Cortex of kidney (tissue), 1 donor: ENCODE results near the gene TCN2.
"Not testable (repeated sequence)": the region's sequence is repeated elsewhere in the genome, so short reads cannot be mapped to it uniquely, and the experiment has no call there.

Experiments
- DNase-seq: peaks from one replicate; lab custom pipeline; 2025; lab: John Stamatoyannopoulos, UW

Gene TCN2

GRCh38 chr22:30578481-30578880 is 28.5 kb upstream of the TCN2 start:
- no peak for DNase-seq

DNA sequence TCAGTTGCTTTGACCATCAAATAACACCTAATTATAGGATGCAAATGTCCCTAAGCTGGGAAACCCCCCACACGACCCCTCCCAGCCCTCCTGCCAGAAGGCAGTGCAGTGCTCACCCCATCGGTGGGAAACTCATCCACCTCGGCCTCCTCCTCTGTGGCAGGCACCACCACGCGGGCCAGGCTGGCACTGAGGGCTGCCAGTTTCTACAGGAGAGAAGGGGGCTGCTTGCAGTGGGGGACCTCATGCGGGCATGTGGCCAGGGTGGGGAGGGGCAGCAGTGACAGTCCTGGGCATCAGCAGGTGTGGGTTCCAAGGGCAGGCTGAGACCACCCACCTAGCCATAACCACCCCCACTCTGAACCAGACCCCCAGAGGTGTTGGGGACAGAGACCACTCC is 26.1 kb upstream of the TCN2 start:
- DNase-seq = no peak

DNA sequence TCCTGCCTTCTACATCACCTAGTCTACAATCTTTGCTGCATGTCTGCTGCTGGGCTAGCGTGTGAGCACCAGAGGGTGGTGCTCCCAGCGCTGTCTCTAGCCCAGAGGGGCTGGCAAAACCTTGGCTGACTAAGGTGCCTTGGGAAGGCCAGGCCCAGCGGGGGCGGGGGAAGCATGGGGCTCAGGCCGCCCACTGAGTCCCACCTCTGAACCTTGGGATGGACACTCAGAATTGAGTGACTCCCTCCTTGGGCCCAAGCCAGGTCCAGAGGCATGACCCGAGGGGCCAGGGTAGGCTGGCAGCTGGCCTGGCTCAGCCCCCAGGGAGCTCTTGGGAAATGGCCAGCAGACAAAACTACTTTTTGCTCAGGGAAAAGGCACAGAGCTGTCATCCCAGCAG is 24.9 kb upstream of the TCN2 start:
- DNase-seq = no peak

DNA sequence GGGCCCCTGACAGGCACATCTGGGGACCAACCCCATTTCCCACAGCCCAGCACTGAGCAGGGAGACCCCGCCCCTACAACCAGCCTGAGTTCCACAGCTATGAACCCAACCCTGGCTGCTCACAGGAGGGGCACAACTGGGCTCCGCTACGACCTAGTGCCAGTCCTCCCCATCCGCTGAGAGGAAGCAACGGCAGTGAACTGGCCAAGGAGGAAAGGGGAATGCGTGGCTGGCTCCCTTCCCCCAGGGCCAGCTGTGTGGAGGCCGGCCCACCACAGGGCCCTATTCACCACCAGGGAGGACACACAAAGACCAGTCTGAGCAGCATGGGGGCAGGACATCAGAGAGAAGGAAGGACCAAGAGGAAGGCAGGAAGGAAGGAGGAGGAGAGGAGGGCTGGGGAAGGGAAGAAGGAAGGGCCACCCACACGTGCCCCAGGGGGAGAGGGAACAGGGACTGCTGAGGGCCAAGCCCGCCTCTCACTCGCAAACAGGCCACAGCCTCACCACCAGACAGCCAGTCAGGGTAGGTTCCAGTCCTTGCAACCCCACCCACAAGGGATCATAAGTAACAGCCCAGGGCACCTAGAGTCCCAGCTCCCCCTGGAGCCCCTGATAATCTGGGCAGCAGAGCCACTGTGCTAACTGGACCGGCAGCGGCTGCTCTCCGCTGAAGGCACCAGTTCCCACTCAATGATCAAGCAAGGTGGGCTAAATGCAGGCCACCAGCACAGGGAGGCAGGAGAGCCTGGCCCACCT is 24.0 kb upstream of the TCN2 start:
- no peak for DNase-seq

- DNase-seq = no peak
Measured at GRCh38 chr22:30584441-30584840, 22.5 kb upstream of the TCN2 start.

GRCh38 chr22:30586414-30586813 is 20.6 kb upstream of the TCN2 start:
- DNase-seq = no peak

DNA sequence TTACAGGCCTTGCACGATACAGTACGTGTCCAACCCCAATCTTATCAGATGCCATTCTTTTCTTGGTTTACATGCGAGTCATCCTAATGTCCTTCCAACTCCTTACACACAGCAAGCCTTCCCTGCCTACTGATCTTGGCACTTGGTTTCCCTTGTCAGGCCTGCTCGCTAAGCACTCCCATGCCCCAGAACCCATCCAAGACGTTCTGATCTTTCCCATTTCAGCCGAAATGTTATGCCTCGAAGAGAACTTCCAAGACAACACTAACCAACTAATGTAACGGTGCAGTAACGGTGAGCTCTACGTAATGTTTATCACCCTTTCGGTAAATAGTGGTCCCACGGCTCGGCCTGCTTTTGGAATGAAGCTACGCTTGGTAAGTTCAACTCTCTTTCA is 15.8 kb upstream of the TCN2 start:
- DNase-seq = no peak

DNA sequence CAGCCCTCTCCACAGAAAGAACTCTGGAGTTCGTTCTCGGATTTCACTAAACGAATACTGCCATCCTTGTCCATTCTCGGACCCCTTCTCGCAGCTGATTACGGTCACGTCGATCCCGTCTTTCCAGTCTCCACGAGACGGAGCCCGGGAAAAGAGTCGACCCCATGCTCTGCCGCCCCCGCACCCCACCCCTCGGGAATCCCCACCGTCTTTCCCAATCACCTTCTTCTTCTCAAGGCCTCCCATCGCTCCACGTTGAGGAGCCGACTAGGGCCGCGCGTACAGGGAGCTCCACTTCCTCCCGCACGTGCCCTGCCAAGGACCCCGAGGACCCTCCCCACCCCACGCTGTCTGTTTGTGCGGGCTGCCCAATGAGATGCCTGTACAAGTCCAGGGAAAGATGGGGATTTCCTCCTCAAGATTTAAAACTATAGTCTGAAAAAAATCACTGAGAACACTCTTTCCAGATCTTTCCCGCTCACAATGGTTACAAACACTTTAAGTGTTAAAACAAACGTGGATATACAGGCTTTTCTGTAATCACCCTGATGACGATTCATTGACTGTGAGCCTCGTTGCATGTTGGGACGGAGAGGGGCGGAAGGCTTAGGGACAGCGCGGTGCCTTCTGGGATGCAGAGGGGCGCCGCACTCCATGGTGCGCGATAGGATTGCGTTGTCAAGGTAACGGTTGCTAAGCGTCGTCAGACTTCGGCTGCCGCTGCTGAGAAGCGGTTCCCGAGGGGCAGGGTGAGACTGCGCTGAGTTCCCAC is 15.2 kb upstream of the TCN2 start, which contains the start of gene PES1:
TSS of gene PES1 (minus strand) at position 323 of the 772 bp plus-strand sequence. CDS start at position 246, 77 bp downstream.
- peak; percentile 51 for DNase-seq

DNA sequence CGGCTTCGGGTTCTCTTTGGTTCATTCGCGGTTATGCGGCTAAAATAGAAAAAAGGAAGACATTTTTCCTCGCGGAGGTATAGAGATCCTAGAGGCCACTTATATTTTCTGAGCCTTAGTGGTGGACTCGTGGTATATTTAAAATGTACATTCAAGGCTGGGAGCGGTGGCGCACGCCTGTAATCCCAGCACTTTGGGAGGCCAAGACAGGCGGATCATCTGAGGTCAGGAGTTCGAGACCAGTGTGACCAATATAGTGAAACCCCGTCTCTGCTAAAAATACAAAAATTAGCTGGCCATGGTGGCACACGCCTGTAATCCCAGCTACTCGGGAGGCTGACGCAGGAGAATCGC is 14.6 kb upstream of the TCN2 start:
- DNase-seq = not testable (repeated sequence)

DNA sequence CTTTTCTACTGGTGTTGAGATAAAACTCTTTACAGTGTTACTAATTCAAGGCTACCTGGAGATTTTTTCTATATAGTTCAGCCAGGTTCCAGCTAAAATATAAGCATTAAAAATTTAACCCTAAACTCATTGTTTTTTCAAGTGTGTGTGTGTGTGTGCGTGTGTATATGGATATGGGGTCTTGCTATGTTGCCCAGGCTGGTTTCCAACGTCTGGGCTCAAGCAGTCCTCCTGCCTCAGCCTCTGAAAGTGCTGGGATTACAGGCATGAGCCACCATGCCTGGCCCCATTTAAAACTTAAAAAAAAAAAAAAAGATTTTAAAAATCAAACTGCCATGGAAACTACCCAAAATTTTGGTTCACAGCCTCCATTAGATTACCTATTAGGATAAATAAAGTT is 10.8 kb upstream of the TCN2 start:
- DNase-seq = no peak

GRCh38 chr22:30596886-30597285 is 10.1 kb upstream of the TCN2 start:
- no peak for DNase-seq

DNA sequence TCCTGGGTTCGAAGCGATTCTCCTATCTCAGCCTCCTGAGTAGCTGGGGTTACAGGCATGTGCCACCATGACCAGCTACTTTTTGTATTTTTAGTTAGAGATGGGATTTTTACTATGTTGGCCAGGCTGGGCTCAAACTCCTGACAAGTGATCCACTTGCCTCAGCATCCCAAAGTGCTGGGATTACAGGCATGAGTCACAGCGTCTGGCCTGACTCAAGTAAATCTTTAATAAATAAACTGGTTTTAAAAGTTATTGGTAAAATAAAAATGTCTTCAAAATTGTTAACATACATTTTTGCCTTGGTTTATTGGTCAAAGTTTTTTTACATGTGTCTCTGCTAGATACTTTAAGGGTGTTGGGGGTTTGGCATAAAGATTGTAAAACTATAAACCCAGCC is 8.0 kb upstream of the TCN2 start:
- no peak for DNase-seq

DNA sequence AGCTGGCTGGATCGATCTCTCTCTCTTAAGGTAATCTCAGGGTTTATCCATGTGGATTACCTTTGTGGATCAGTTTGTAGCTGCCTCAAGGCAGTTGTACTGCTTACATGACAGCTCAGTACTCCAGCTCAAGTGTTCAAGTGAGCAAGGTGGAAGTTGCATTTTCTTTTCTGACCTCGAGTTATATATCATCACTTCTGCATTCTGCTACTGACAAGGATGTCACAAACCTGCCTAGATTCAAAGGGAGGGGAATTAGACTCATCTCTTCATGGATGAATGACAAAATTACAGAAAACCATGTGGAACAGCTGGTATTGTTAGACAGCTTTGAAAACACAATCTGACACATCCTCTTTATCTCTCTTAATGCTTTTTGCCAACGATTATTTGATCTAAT is 6.1 kb upstream of the TCN2 start:
- no peak for DNase-seq

GRCh38 chr22:30601464-30601863 is 5.5 kb upstream of the TCN2 start:
- DNase-seq = no peak

GRCh38 chr22:30602049-30602448 is 4.9 kb upstream of the TCN2 start:
- DNase-seq = no peak

DNA sequence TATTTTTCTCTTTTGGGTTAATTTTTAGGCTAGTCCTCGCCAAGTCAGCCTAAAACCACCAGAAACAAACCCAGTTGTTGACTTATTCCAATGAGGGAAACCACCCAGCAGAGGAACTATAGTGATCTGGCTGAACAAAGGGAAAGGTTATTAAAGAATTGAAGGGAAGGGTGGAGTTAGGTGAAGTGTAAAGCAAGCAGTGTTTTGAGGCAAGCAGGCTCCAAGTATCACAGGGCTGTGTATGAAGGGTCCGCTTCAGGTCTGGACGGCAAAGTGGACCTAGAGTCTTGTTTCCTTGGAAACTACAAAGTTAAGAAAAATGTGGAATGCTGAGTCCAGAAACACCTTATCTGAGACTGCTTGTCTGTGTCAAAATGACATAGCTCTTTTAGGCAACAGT is 3.2 kb upstream of the TCN2 start:
- DNase-seq = no peak

DNA sequence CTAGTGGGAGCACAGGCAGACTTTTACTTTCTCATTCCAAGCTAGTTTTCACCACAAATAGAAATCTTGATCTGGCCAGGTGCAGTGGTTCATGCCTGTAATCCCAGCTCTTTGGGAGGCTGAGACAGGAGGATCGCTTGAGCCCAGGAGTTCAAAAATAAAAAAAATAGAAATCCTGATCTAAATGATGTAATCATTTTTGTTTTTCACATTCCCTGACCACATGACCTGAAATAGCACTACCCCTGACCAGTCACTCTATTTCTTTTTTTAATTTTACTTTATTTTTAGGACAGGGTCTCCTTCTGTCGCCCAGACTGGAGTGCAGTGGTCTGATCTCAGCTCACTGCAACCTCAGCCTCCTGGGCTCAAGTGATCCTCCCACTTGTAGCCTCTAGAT is 2.3 kb upstream of the TCN2 start:
- DNase-seq = no peak

- DNase-seq = no peak
Measured at GRCh38 chr22:30605449-30606110, 1.4 kb upstream of the TCN2 start.

DNA sequence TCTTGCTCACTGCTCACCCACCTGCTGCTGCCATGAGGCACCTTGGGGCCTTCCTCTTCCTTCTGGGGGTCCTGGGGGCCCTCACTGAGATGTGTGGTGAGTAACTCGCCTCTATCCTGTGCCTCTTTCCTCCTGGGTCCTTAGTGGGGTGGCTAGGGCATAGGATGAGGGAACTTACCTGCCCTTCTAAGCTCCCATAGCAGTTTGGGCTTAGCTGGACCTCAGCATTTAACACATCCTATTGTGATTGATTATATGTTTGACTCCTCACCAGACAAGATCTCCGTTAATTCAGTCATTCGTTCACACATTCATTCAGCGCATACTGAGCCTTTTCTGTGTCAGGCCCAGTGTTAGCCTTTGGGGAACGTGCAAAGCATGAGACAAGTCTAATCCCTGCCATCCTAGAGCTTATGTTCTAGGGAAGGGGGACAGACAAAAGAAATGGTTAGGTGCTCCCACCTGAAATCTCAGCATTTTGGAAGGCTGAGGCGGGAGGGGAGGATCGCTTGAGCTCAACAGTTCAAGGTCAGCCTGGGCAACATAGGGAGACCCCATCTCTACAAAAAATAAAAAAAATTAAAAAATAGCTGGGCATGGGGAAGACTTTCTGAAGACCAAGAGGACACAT is 441 bp downstream of the TCN2 start:
- DNase-seq = no peak

DNA sequence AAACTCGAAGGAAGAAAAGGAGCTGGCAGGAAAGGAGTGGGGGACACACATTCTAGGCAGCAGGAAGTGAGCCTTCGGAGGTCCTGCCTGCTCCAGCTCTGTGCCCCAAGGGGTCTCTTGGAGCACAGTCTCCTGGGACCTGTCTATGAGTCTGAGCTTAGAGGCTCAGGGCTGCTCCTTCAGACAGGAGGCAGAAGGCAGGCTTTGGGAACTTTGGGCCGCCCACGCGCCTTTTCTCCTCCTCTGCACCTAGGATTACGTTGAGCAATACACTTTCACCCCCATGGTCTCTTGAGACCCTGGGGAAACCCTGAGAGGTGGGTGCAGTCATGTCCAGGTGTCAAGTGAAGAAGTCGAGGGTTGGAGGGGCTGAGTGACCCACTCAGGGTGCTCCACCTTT is 965 bp downstream of the TCN2 start:
- DNase-seq = no peak

- DNase-seq = no peak
Measured at GRCh38 chr22:30609260-30610185, 2.5 kb downstream of the TCN2 start.
